ENCODE data around the gene ANO10.

DNA sequence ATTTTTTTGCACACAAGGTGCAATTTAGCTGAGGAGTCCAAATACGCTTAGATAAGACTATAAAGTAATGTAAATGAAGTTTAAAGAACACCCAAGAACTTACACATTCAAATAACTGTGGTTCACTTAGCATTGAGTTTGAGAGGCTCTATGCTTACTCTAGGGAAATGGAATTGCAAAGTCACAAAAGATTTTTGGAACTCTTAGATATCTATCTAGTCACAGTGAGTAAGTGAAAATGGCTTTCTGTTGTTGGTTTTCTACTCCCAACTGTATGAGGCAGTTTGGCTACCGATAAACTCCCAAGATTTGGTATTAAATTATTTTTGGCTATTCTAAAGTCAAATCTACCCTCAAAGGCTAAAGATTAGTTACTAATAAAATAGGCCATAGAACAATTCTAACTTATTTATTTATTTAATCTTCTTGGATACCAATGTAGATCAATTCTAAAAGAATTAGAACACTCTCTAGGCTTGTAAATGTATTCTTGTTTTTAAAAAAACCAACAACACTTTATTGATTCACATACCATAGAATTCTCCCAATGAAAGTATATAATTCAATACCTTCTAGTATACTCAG is 170.0 kb downstream of the ANO10 start:
- TF ChIP-seq, protein P1, sequence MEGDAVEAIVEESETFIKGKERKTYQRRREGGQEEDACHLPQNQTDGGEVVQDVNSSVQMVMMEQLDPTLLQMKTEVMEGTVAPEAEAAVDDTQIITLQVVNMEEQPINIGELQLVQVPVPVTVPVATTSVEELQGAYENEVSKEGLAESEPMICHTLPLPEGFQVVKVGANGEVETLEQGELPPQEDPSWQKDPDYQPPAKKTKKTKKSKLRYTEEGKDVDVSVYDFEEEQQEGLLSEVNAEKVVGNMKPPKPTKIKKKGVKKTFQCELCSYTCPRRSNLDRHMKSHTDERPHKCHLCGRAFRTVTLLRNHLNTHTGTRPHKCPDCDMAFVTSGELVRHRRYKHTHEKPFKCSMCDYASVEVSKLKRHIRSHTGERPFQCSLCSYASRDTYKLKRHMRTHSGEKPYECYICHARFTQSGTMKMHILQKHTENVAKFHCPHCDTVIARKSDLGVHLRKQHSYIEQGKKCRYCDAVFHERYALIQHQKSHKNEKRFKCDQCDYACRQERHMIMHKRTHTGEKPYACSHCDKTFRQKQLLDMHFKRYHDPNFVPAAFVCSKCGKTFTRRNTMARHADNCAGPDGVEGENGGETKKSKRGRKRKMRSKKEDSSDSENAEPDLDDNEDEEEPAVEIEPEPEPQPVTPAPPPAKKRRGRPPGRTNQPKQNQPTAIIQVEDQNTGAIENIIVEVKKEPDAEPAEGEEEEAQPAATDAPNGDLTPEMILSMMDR (IDR thresholded peaks at IDR 0.05), result no peak
- TF ChIP-seq POLR2A (IDR thresholded peaks at IDR 0.05), result no peak

Measured in thyroid gland (tissue), 4 donors.